ENCODE results near the gene NFE2L3.
"Not testable (repeated sequence)": the region's sequence is repeated elsewhere in the genome, so short reads cannot be mapped to it uniquely, and the experiment has no call there.

NFE2L3 gene

GRCh38 chr7:26183545-26184280 is 31.7 kb downstream of the NFE2L3 start:
- no peak for TF ChIP-seq CTCF (IDR thresholded peaks at IDR 0.05; ENCODE audit: low read depth, low read length)
- H3K4me3 ChIP-seq (ENCODE audit: low read depth, low read length), result no peak overlapping the region

- H3K4me3 ChIP-seq (ENCODE audit: low read depth, low read length), result not testable (repeated sequence)
These were observed 32.5 kb downstream of the NFE2L3 start for GRCh38 chr7:26184281-26185101.

- TF ChIP-seq CTCF (IDR thresholded peaks at IDR 0.05; ENCODE audit: low read depth, low read length), result no peak
These were observed 33.3 kb downstream of the NFE2L3 start for GRCh38 chr7:26185131-26185843.

GRCh38 chr7:26185844-26186180 is 33.8 kb downstream of the NFE2L3 start:
- H3K4me3 ChIP-seq (ENCODE audit: low read depth, low read length), result no peak overlapping the region
- no peak for TF ChIP-seq CTCF (IDR thresholded peaks at IDR 0.05; ENCODE audit: low read depth, low read length)

More at GRCh38 chr7:26185131-26185843, 33.3 kb downstream of the NFE2L3 start:
- no peak overlapping the region for H3K4me3 ChIP-seq (ENCODE audit: low read depth, low read length)

- no peak for TF ChIP-seq CTCF (IDR thresholded peaks at IDR 0.05; ENCODE audit: low read depth, low read length)
These were observed 34.6 kb downstream of the NFE2L3 start for GRCh38 chr7:26186364-26187311.

GRCh38 chr7:26187380-26188205 is 35.6 kb downstream of the NFE2L3 start:
- TF ChIP-seq CTCF (IDR thresholded peaks at IDR 0.05; ENCODE audit: low read depth, low read length), result no peak

More at GRCh38 chr7:26186364-26187311, 34.6 kb downstream of the NFE2L3 start:
- no peak overlapping the region for H3K4me3 ChIP-seq (ENCODE audit: low read depth, low read length)

More at GRCh38 chr7:26187380-26188205, 35.6 kb downstream of the NFE2L3 start:
- H3K4me3 ChIP-seq (ENCODE audit: low read depth, low read length), result no peak overlapping the region
